RWPE2 (cell line): ENCODE measurements around the gene HCFC2.

Source experiments
- ATAC-seq: fragments of 200-7000 bp; cut with Tn5 transposase; 3 replicates; pipeline ENCODE4 v1.9.1; 2021; ENCODE audit warnings: low read depth
- DNase-seq: peaks from one replicate; pipeline ENCODE4 v3.0.0-alpha.2; 2020; ENCODE audit warnings: low spot score
- H3K27ac ChIP-seq: fragments of 450-650 bp; 2 replicates; pipeline ENCODE4 v1.5.1; 2017; ENCODE audit warnings: mild to moderate bottlenecking; ENCODE audit not compliant: poor library complexity, severe bottlenecking
- H3K27me3 ChIP-seq: fragments of 250-450 bp; sonication (Bioruptor Pico); 2 replicates; pipeline ENCODE4 v1.5.1; 2021; ENCODE audit warnings: mild to moderate bottlenecking, moderate library complexity; ENCODE audit not compliant: insufficient read depth, poor library complexity, severe bottlenecking
- H3K36me3 ChIP-seq: fragments of 250-450 bp; sonication (Bioruptor Pico); 2 replicates; pipeline ENCODE4 v1.5.1; 2020; ENCODE audit warnings: low read depth, mild to moderate bottlenecking, moderate library complexity
- H3K4me1 ChIP-seq: fragments of 250-450 bp; sonication (Bioruptor Pico); 2 replicates; pipeline ENCODE4 v1.5.1; 2021; ENCODE audit warnings: mild to moderate bottlenecking, moderate library complexity; ENCODE audit not compliant: insufficient read depth, poor library complexity, severe bottlenecking
- H3K4me3 ChIP-seq: fragments of 250-450 bp; sonication (Bioruptor Pico); 2 replicates; pipeline ENCODE4 v1.5.1; 2021; ENCODE audit warnings: mild to moderate bottlenecking, moderate library complexity; ENCODE audit not compliant: severe bottlenecking
- H3K9me3 ChIP-seq: fragments of 250-450 bp; sonication (Bioruptor Pico); 2 replicates; pipeline ENCODE4 v1.5.1; 2021; ENCODE audit warnings: mild to moderate bottlenecking, moderate library complexity; ENCODE audit not compliant: severe bottlenecking
- TF ChIP-seq, protein P1 (sequence below): fragments of 450-650 bp; IDR thresholded peaks from one replicate; pipeline ENCODE4 v1.5.1; 2017; ENCODE audit warnings: mild to moderate bottlenecking, moderate library complexity; ENCODE audit not compliant: poor library complexity, severe bottlenecking

The HCFC2 gene

DNA sequence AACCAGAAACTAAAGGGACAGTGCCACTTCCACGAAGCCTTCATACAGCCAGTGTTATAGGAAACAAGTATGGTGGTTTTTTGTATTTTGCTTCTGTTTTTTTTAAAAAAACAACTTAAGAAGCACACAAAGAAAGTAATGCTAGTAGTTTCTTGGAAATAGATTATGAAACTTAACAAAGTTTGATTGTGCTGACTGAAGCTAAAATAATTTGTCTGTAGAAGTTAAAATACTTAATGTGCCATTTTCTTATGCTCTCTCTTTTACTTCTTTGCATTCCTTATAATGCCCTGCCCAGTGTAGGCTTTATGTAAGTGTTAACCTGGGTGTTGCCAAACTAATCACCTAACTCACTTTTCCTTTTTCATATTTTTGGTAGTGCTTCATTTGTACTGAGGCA lies 16.4 kb downstream of the HCFC2 start:
- Histone ChIP-seq H3K27ac (no peak overlapping the region), H3K4me1 (peaks cover 3% of the 10 kb centered on the region), H3K27me3 (no peaks in the 10 kb centered on the region), H3K9me3 (no peaks in the 10 kb centered on the region), H3K36me3 (peaks cover 55% of the 10 kb centered on the region), H3K4me3 (no peak overlapping the region)
- TF ChIP-seq, protein P1, sequence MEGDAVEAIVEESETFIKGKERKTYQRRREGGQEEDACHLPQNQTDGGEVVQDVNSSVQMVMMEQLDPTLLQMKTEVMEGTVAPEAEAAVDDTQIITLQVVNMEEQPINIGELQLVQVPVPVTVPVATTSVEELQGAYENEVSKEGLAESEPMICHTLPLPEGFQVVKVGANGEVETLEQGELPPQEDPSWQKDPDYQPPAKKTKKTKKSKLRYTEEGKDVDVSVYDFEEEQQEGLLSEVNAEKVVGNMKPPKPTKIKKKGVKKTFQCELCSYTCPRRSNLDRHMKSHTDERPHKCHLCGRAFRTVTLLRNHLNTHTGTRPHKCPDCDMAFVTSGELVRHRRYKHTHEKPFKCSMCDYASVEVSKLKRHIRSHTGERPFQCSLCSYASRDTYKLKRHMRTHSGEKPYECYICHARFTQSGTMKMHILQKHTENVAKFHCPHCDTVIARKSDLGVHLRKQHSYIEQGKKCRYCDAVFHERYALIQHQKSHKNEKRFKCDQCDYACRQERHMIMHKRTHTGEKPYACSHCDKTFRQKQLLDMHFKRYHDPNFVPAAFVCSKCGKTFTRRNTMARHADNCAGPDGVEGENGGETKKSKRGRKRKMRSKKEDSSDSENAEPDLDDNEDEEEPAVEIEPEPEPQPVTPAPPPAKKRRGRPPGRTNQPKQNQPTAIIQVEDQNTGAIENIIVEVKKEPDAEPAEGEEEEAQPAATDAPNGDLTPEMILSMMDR = no peak
- DNase-seq (no peak), ATAC-seq (no peak)

GRCh38 chr12:104083769-104084475 lies 19.6 kb downstream of the HCFC2 start:
- no peak for DNase-seq
- Histone ChIP-seq H3K4me3 (no peak overlapping the region), H3K4me1 (no peaks in the 10 kb centered on the region), H3K27ac (no peak overlapping the region), H3K36me3 (peaks cover 68% of the 10 kb centered on the region), H3K27me3 (no peaks in the 10 kb centered on the region), H3K9me3 (no peaks in the 10 kb centered on the region)
- ATAC-seq = no peak
- TF ChIP-seq, protein P1 = no peak

DNA sequence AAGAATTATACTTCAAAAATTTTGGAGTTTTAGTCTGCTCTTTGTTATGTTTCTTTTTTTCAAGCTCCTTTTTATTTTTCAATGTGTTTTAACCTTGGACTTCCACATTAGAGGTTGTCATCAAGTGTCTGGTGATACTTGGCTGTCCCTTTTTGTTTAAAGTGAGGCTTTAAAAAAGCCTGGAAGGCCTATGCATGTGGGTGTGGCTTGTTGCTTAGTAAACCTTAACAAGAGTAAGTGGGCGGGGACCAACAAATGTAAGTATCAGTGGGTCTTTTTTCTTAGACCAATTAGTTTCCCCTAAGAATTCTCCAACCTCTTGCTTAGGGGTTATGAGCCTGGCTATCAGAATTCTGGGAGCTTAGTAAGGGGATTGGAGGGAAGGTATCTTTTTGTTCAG lies 26.4 kb downstream of the HCFC2 start:
- no peak overlapping the region for H3K4me3 ChIP-seq
- DNase-seq (no peak), ATAC-seq (no peak)
- no peaks in the 10 kb centered on the region for H3K4me1 ChIP-seq
- H3K9me3 ChIP-seq = no peaks in the 10 kb centered on the region
- H3K27ac ChIP-seq = no peak overlapping the region
- no peaks in the 10 kb centered on the region for H3K27me3 ChIP-seq
- TF ChIP-seq, protein P1 = no peak
- H3K36me3 ChIP-seq = peaks cover 54% of the 10 kb centered on the region

DNA sequence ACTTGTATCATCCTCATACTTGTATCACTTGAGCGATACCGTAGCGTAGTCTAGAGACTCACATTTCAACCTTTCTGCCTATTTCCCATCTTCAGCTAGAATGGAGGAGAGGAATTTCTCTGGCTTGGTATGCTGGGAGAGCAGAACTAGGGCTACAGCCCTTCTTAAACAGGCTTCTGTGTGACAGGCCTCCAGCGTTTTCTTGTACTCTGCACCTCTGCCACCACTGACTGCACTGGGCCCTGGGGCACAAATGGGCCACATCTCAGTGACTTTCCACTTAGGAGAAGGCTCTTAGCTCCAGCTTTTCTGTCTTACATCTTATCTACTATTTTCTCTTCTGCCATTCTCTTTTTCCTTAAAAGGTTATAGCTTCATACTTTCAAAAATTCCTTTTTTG lies 26.8 kb downstream of the HCFC2 start:
- ATAC-seq (no peak), DNase-seq (no peak)
- Histone ChIP-seq H3K27me3 (no peaks in the 10 kb centered on the region), H3K36me3 (peaks cover 58% of the 10 kb centered on the region), H3K4me3 (no peak overlapping the region), H3K9me3 (no peaks in the 10 kb centered on the region), H3K27ac (no peak overlapping the region), H3K4me1 (no peaks in the 10 kb centered on the region)
- TF ChIP-seq, protein P1 = no peak

DNA sequence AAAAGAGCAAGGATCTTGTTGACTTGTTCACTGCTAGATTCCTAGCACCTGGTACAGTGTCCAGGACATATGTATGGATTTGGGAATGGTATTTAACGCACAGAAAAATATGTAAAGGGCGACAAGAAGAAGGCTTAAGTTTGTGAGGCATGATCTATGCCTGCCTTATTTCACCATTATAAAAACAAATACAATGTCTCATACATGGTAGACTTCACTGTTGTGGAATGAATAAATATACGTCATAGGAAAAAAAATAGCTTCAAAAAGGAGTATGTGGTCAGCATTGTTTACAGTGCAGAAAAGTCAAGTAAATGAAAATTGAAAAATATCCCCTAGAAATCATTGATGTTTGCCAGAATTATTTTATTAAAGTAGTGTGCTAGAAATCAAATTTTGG lies 30.0 kb downstream of the HCFC2 start:
- no peak overlapping the region for H3K27ac ChIP-seq
- H3K9me3 ChIP-seq = no peaks in the 10 kb centered on the region
- H3K4me1 ChIP-seq = no peaks in the 10 kb centered on the region
- H3K36me3 ChIP-seq = peaks cover 63% of the 10 kb centered on the region
- H3K27me3 ChIP-seq = no peaks in the 10 kb centered on the region
- no peak overlapping the region for H3K4me3 ChIP-seq
- TF ChIP-seq, protein P1 = no peak
- ATAC-seq (no peak), DNase-seq (no peak)
